ENCODE results near the gene SUSD1.

DNA sequence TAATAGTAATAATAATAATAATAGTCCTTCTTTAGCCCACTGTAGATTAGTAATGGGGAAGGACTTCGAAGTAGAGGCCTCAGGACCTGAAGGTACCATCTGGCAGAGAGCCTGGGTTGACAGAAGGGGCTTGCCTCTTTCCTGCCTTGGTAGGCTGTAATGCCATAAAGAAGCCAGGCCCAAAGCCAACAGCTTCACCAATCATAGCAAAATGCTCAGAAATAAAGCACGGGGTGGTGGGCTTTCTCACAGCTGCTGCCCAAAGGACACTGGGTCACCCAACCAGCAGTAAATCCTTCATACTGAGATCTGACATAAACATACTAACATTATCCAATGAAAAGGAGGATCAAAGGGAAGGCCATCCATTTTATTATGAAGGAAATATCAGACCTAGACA is 70.7 kb downstream of the SUSD1 start:
- TF ChIP-seq, protein P1, sequence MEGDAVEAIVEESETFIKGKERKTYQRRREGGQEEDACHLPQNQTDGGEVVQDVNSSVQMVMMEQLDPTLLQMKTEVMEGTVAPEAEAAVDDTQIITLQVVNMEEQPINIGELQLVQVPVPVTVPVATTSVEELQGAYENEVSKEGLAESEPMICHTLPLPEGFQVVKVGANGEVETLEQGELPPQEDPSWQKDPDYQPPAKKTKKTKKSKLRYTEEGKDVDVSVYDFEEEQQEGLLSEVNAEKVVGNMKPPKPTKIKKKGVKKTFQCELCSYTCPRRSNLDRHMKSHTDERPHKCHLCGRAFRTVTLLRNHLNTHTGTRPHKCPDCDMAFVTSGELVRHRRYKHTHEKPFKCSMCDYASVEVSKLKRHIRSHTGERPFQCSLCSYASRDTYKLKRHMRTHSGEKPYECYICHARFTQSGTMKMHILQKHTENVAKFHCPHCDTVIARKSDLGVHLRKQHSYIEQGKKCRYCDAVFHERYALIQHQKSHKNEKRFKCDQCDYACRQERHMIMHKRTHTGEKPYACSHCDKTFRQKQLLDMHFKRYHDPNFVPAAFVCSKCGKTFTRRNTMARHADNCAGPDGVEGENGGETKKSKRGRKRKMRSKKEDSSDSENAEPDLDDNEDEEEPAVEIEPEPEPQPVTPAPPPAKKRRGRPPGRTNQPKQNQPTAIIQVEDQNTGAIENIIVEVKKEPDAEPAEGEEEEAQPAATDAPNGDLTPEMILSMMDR (IDR thresholded peaks at IDR 0.05): no peak
- no peak for TF ChIP-seq ZFX (IDR thresholded peaks at IDR 0.05; ENCODE audit: borderline replicate concordance)
